Adrenal gland (tissue), 5 donors: ENCODE measurements around the gene LSM12.

ENCODE experiments used
- POLR2A ChIP-seq, 2 donors: fragments of 450-650 bp; IDR thresholded peaks; one replicate each; pipeline ENCODE4 v1.6.1; 2017; ENCODE audit warnings: antibody characterized with exemption in 2 of 2, mild to moderate bottlenecking in 2 of 2, moderate library complexity in 1 of 2
- TF ChIP-seq, protein P1 (sequence below), 6 experiments: fragments of 450-650 bp in 4 of 6; fragments of 200-600 bp in 2 of 6; sonication (generic) in 1 of 6; IDR thresholded peaks; 1 replicate in 5 of 6; 2 replicates in 1 of 6; pipeline versions ENCODE4 v1.5.1 to v1.8.0; 2016 to 2021; ENCODE audit warnings: antibody characterized with exemption in 6 of 6, mild to moderate bottlenecking in 2 of 6, moderate library complexity in 1 of 6
- donor health status: DM: no; HTN: no; CAD: no.

DNA sequence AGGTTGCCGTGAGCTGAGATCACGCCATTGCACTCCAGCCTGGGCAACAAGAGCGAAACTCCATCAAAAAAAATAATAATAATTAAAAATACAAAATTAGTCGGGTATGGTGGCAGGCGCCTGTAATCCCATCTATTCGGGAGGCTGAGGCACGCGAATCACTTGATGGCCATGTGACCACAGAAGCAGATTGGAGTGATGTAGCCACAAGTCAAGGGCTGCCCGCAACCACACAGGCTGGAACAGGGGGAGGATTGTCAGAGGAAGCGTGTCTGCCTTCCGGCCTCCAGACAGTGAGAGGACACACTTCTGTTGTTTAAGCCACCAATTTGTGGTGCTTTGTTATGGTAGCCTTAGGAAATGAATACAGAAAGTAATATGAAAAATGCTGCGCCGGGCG, 73.8 kb downstream of the LSM12 start:
- TF ChIP-seq, protein P1, sequence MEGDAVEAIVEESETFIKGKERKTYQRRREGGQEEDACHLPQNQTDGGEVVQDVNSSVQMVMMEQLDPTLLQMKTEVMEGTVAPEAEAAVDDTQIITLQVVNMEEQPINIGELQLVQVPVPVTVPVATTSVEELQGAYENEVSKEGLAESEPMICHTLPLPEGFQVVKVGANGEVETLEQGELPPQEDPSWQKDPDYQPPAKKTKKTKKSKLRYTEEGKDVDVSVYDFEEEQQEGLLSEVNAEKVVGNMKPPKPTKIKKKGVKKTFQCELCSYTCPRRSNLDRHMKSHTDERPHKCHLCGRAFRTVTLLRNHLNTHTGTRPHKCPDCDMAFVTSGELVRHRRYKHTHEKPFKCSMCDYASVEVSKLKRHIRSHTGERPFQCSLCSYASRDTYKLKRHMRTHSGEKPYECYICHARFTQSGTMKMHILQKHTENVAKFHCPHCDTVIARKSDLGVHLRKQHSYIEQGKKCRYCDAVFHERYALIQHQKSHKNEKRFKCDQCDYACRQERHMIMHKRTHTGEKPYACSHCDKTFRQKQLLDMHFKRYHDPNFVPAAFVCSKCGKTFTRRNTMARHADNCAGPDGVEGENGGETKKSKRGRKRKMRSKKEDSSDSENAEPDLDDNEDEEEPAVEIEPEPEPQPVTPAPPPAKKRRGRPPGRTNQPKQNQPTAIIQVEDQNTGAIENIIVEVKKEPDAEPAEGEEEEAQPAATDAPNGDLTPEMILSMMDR (IDR thresholded peaks at IDR 0.05) = no peak
- TF ChIP-seq POLR2A (IDR thresholded peaks at IDR 0.05) = no peak
